Neural crest cell (in vitro differentiated cells): Measurements from ENCODE around the gene GFRA1. TPM values are rescaled to one million over a fixed set of nuclear protein-coding genes. Genes with fewer than 3 reads are reported as not detected.

Experiments
- DNase-seq: peaks from one replicate; pipeline ENCODE4 v3.0.0; 2021; ENCODE audit warnings: low read depth, mixed read lengths, low spot score
- H3K27ac Mint-ChIP-seq: one replicate; pipeline ENCODE4 v1.8.0; 2021; ENCODE audit warnings: mild to moderate bottlenecking, mixed read lengths; ENCODE audit not compliant: unreplicated experiment
- H3K27me3 Mint-ChIP-seq: 2 replicates; pipeline ENCODE4 v1.8.0; 2021; ENCODE audit warnings: low read depth, mild to moderate bottlenecking, mixed read lengths
- H3K36me3 Mint-ChIP-seq: 2 replicates; pipeline ENCODE4 v1.8.0; 2021; ENCODE audit warnings: low read depth, mild to moderate bottlenecking, mixed read lengths
- H3K4me1 Mint-ChIP-seq: 2 replicates; pipeline ENCODE4 v1.8.0; 2021; ENCODE audit warnings: mixed read lengths
- H3K4me3 Mint-ChIP-seq: one replicate; pipeline ENCODE4 v1.8.0; 2021; ENCODE audit warnings: mild to moderate bottlenecking, mixed read lengths
- H3K9me3 Mint-ChIP-seq: 2 replicates; pipeline ENCODE4 v1.8.0; 2021; ENCODE audit warnings: mixed read lengths
- total RNA-seq: library from RNA; stranded (reverse); gene quantifications from 2 replicates; pipeline ENCODE4 v1.2.1, GENCODE V29; 2021
- TF ChIP-seq, protein P1 (sequence below): fragments of 200-600 bp; sonication (generic); conservative IDR thresholded peaks from 2 replicates; pipeline ENCODE4 v1.5.0; 2021; ENCODE audit warnings: antibody characterized with exemption, mild to moderate bottlenecking

Gene GFRA1
- total RNA-seq, 1 donor from 2014 or later, result 72.4 TPM

DNA sequence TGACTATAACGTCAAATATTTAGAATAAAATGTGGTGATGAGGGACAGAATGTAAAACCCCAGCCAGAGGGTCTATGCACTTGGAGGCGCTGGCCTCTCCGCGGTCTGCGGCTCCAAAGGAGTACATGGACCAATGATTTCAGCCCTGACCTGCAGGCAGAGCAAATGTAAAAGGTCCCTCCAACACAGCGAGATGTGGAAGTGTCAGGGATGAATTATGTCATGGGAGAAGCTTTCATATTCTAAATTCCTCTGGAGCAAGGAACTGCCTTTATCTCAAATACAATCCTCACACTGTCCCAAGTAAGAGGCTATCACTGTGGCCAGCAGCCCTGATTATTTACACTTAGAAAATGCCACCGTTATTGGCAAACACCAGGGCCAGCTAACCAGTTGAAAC is 139.4 kb downstream of the GFRA1 start:
- no peak overlapping the region for H3K4me3 Mint-ChIP-seq
- DNase-seq, result no peak
- H3K4me1 Mint-ChIP-seq, result peaks cover 17% of the 10 kb centered on the region
- peaks cover 15% of the 10 kb centered on the region for H3K36me3 Mint-ChIP-seq
- TF ChIP-seq, protein P1, sequence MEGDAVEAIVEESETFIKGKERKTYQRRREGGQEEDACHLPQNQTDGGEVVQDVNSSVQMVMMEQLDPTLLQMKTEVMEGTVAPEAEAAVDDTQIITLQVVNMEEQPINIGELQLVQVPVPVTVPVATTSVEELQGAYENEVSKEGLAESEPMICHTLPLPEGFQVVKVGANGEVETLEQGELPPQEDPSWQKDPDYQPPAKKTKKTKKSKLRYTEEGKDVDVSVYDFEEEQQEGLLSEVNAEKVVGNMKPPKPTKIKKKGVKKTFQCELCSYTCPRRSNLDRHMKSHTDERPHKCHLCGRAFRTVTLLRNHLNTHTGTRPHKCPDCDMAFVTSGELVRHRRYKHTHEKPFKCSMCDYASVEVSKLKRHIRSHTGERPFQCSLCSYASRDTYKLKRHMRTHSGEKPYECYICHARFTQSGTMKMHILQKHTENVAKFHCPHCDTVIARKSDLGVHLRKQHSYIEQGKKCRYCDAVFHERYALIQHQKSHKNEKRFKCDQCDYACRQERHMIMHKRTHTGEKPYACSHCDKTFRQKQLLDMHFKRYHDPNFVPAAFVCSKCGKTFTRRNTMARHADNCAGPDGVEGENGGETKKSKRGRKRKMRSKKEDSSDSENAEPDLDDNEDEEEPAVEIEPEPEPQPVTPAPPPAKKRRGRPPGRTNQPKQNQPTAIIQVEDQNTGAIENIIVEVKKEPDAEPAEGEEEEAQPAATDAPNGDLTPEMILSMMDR, result no peak
- H3K9me3 Mint-ChIP-seq, result peaks cover 3% of the 10 kb centered on the region
- H3K27ac Mint-ChIP-seq, result no peak overlapping the region
- H3K27me3 Mint-ChIP-seq, result no peaks in the 10 kb centered on the region

DNA sequence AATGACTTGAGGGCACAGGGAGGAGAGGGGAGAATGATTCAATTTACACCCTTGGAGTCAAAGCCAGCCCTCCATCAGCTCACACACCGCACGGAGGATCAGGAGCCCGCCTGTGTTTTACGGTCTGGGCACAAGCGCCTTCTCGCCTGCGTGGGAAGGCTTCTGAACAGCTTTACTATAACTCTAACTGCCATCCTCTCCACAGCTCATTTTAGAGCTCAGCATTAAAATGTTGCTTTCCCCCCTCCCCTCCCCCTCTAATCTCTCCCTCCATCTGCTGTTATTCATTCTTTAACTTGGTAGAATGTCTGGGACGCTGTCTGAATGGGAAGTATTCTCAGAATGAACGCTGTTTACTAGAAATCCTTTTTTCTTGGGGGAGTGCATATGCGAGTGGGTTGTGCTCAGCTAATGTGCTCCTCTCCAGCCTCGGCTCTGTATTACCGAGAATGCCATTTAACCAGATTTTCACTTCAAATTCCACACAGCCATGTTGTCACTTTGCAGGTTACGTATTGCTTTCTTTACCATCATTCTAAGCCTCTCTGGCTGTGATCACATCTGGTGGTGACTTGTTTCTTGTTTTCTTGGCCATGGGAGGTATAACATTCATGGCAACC is 140.1 kb downstream of the GFRA1 start:
- TF ChIP-seq, protein P1, result no peak
- Mint-ChIP-seq H3K4me3 (peak overlapping the region; percentile 20), H3K9me3 (peaks cover 3% of the 10 kb centered on the region), H3K4me1 (peaks cover 17% of the 10 kb centered on the region), H3K36me3 (peaks cover 15% of the 10 kb centered on the region), H3K27ac (no peak overlapping the region), H3K27me3 (no peaks in the 10 kb centered on the region)
- no peak for DNase-seq

DNA sequence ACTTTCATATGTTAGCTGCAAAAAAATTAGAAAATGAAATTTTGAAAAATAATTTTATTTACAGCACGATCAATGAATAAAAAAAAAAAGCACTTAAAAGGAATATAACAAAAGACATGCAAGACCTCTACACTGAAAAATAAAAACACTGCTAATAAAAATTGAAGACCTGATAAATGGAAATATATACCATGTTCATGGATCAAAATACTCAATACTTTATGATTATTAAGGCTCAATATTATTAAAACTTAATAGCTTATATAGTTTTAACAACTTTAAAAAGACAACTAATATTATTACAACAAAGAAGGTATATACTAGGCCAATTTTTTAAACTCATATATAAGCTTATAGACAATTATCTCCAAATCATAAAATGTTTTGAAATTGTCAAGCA is 143.0 kb downstream of the GFRA1 start:
- H3K4me1 Mint-ChIP-seq, result peaks cover 35% of the 10 kb centered on the region
- no peak for DNase-seq
- H3K27me3 Mint-ChIP-seq, result no peaks in the 10 kb centered on the region
- H3K9me3 Mint-ChIP-seq, result peaks cover 5% of the 10 kb centered on the region
- H3K36me3 Mint-ChIP-seq, result peaks cover 15% of the 10 kb centered on the region
- no peak overlapping the region for H3K27ac Mint-ChIP-seq
- H3K4me3 Mint-ChIP-seq, result no peak overlapping the region
- TF ChIP-seq, protein P1, result no peak

DNA sequence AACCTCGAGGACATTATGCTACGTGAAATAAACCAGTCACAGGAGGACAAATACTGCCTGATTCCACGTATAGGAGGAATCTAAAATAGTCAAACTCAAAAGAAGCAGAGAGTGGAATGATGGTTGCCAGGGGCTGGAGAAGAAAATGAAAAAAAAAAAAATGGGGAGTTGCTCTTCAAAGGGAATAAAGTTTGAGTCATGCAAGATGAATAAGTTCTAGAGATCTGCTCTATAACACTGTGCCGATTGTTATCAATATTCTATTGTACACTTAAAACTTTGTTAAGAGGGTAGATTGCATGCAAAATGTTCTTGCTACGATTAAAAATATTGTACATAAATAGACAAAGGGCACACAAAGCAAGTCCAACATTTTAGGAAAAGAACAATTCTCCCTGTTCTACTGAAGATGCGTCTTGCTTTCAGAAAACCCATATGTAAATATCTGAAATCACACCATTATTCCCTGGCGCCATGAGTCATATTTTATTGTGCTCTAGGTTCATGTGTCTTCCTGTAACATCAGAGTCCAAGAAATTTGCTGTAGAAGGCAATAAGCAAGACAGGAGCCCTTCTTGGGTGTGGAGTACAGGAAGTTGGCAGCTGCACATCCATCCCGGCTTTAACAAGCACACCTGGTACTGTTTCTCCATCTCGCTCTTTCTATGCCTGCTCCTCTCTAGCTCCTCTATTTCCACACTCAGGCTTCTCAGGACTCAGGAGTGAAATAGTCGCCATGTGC is 145.9 kb downstream of the GFRA1 start:
- TF ChIP-seq, protein P1, result no peak
- Mint-ChIP-seq H3K9me3 (peaks cover 2% of the 10 kb centered on the region), H3K4me1 (peaks cover 18% of the 10 kb centered on the region), H3K27me3 (no peaks in the 10 kb centered on the region), H3K36me3 (peaks cover 13% of the 10 kb centered on the region), H3K4me3 (no peak overlapping the region), H3K27ac (no peak overlapping the region)
- no peak for DNase-seq

DNA sequence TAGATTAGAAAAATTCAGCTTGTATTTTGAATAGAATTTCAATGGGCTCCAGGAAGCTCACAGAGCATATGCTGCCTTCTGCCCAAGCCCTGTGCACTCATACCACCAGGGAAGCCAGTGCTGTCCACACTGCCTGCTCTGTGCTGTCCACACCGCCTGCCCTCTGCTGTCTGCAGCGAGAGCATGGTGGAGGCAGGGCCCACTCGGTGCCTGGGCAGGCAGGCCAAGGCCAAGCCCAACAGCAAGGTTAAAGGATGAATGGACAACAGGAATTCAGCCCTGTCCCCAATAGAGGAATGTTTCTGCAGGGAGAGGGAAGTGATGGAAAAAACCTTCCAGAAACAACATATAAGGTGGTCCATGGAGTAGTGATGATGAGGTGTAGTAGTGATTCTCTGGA is 146.8 kb downstream of the GFRA1 start:
- peaks cover 2% of the 10 kb centered on the region for H3K9me3 Mint-ChIP-seq
- no peak for DNase-seq

More for the DNA sequence above, 146.8 kb downstream of the GFRA1 start:
- TF ChIP-seq, protein P1, result no peak
- Mint-ChIP-seq H3K4me1 (peaks cover 18% of the 10 kb centered on the region), H3K4me3 (no peak overlapping the region), H3K36me3 (peaks cover 14% of the 10 kb centered on the region), H3K27me3 (no peaks in the 10 kb centered on the region), H3K27ac (no peak overlapping the region)
